ENCODE measurements around the gene PTPRF. TPM values are rescaled to one million over a fixed set of nuclear protein-coding genes. Genes with fewer than 3 reads are reported as not detected.

The PTPRF gene
- total RNA-seq: 1 to 10 TPM in 1 of 3 donors, under 1 TPM in 1, not detected in 1; 0.12 to 1.9 TPM
- 0.29 TPM for total RNA-seq (2013)

DNA sequence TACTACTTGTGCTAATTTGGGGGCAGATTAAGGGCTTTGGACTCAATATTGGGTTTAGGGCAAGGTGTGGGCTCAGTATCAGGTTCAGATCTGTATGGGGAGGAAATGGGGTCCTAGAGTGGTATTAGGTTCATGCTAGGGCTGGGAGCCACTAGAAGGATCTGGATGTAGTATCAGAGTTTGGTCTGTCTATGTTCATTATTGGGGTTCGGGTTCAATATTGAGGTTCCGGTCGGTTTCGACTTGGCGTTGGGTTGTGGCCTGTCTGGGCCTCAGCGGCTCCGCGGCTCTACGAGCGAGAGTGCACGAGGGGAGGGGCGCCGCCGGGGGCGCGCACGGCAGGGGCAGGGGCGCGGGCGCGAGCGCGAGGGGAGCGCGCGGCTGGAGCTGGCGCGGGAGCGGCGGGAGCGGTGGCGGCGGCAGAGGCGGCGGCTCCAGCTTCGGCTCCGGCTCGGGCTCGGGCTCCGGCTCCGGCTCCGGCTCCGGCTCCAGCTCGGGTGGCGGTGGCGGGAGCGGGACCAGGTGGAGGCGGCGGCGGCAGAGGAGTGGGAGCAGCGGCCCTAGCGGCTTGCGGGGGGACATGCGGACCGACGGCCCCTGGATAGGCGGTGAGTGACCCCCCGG lies at the start of gene PTPRF:
TSS of gene PTPRF (plus strand) at position 401 of the 624 bp plus-strand sequence. CDS start 14,193 bp downstream, outside the sequence.
- under 1% methylated on average over 58 of the region's 58 CpGs for WGBS (ENCODE audit: insufficient coverage)
- peak in 1 of 2 donors; percentile 47 for DNase-seq
- peak within 1 kb of the TSS in 1 of 2 donors; percentile 69 for H3K27ac Mint-ChIP-seq
- H3K4me3 Mint-ChIP-seq: peak within 1 kb of the TSS; percentile 93
- peaks cover 39 to 45% of the 10 kb centered on the region in 2 donors for H3K27me3 Mint-ChIP-seq (ENCODE audit: low read depth in 2 of 2)
- H3K4me1 Mint-ChIP-seq: peaks cover 15 to 32% of the 10 kb centered on the region in 2 donors
- Histone ChIP-seq H3K36me3 (ENCODE audit: control insufficient read depth, insufficient read depth, low read length) (no peaks in the 10 kb centered on the region), H3K27ac (ENCODE audit: low read length) (no peak within 1 kb of the TSS), H3K27me3 (ENCODE audit: control insufficient read depth, insufficient read depth, low read length) (peaks cover 20% of the 10 kb centered on the region), H3K9me3 (ENCODE audit: control insufficient read depth, insufficient read depth, low read length) (no peaks in the 10 kb centered on the region), H3K4me3 (ENCODE audit: low read length) (peak within 1 kb of the TSS; percentile 15), H3K4me1 (ENCODE audit: control insufficient read depth, insufficient read depth, low read length) (peaks cover 13% of the 10 kb centered on the region)
- intact Hi-C loops (cut with micrococcal nuclease): no loop called here
- H3K36me3 Mint-ChIP-seq: no peaks in the 10 kb centered on the region
- H3K9me3 Mint-ChIP-seq: no peaks in the 10 kb centered on the region
- ATAC-seq: peak; percentile 25 to 29 (median 27)
- TF ChIP-seq, protein P1, sequence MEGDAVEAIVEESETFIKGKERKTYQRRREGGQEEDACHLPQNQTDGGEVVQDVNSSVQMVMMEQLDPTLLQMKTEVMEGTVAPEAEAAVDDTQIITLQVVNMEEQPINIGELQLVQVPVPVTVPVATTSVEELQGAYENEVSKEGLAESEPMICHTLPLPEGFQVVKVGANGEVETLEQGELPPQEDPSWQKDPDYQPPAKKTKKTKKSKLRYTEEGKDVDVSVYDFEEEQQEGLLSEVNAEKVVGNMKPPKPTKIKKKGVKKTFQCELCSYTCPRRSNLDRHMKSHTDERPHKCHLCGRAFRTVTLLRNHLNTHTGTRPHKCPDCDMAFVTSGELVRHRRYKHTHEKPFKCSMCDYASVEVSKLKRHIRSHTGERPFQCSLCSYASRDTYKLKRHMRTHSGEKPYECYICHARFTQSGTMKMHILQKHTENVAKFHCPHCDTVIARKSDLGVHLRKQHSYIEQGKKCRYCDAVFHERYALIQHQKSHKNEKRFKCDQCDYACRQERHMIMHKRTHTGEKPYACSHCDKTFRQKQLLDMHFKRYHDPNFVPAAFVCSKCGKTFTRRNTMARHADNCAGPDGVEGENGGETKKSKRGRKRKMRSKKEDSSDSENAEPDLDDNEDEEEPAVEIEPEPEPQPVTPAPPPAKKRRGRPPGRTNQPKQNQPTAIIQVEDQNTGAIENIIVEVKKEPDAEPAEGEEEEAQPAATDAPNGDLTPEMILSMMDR (IDR thresholded peaks at IDR 0.05): no peak

DNA sequence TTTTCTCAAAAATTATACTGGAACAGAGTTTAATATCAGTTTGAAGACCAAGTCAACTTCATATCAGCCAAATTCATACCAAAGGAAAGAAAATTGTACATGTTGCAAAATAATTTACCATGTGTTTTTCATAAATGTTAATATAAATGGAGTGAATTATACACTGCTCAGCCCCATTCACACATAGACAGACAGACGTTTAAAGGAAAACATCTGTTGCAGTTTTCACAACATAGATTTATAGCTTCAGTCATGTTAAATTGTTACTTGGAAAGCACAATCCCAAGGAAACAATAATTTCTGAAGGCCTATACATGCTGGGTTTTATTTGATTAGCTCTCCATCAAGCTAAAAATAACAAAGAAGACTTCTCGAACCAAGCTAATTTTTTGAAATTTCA lies 49.2 kb upstream of the PTPRF start:
- H3K4me1 Mint-ChIP-seq: peaks cover 5 to 6% of the 10 kb centered on the region in 2 donors
- no peaks in the 10 kb centered on the region for H3K9me3 Mint-ChIP-seq
- DNase-seq (no peak), ATAC-seq (no peak)
- Histone ChIP-seq H3K4me3 (ENCODE audit: low read length) (no peak overlapping the region), H3K36me3 (ENCODE audit: control insufficient read depth, insufficient read depth, low read length) (no peaks in the 10 kb centered on the region), H3K4me1 (ENCODE audit: control insufficient read depth, insufficient read depth, low read length) (peaks cover 4% of the 10 kb centered on the region), H3K27me3 (ENCODE audit: control insufficient read depth, insufficient read depth, low read length) (no peaks in the 10 kb centered on the region), H3K9me3 (ENCODE audit: control insufficient read depth, insufficient read depth, low read length) (no peaks in the 10 kb centered on the region), H3K27ac (ENCODE audit: low read length) (no peak overlapping the region)
- WGBS (ENCODE audit: insufficient coverage): no CpG with 5 or more reads among the region's 2 CpGs
- no peak overlapping the region for H3K4me3 Mint-ChIP-seq
- H3K27ac Mint-ChIP-seq: no peak overlapping the region
- intact Hi-C loops (cut with micrococcal nuclease): no loop called here
- TF ChIP-seq, protein P1 (IDR thresholded peaks at IDR 0.05): no peak
- no peaks in the 10 kb centered on the region for H3K36me3 Mint-ChIP-seq
- peaks cover 5 to 8% of the 10 kb centered on the region in 2 donors for H3K27me3 Mint-ChIP-seq (ENCODE audit: low read depth in 2 of 2)

DNA sequence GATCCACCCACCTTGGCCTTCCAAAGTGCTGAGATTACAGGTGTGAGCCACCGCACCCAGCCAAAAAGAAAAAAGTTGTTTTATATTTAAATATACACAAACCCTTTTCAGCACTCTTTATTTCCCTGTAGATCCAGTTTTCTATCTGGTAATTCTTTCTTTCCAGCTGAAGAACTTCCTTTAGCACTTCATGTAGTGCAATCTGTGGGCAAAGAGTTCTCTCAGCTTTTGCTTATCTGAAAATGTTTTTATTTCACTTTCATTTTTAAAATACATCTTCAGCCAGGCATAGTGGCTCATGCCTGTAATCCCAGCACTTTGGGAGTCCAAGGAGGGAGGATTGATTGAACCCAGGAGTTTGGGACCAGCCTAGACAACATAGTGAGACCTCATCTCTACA lies 48.5 kb upstream of the PTPRF start:
- Mint-ChIP-seq H3K4me1 (peaks cover 5 to 6% of the 10 kb centered on the region in 2 donors), H3K4me3 (no peak overlapping the region), H3K27ac (peak overlapping the region in 1 of 2 donors; percentile 46), H3K36me3 (no peaks in the 10 kb centered on the region), H3K27me3 (ENCODE audit: low read depth in 2 of 2) (peaks cover 5 to 8% of the 10 kb centered on the region in 2 donors), H3K9me3 (no peaks in the 10 kb centered on the region)
- TF ChIP-seq, protein P1 (IDR thresholded peaks at IDR 0.05): no peak
- H3K27me3 ChIP-seq (ENCODE audit: control insufficient read depth, insufficient read depth, low read length): no peaks in the 10 kb centered on the region
- DNase-seq: no peak
- peaks cover 4% of the 10 kb centered on the region for H3K4me1 ChIP-seq (ENCODE audit: control insufficient read depth, insufficient read depth, low read length)
- no peak overlapping the region for H3K27ac ChIP-seq (ENCODE audit: low read length)
- ATAC-seq: no peak
- no peaks in the 10 kb centered on the region for H3K36me3 ChIP-seq (ENCODE audit: control insufficient read depth, insufficient read depth, low read length)
- no peak overlapping the region for H3K4me3 ChIP-seq (ENCODE audit: low read length)
- intact Hi-C loops (cut with micrococcal nuclease): no loop called here
- H3K9me3 ChIP-seq (ENCODE audit: control insufficient read depth, insufficient read depth, low read length): no peaks in the 10 kb centered on the region
- WGBS (ENCODE audit: insufficient coverage): no CpG with 5 or more reads among the region's 1 CpG

DNA sequence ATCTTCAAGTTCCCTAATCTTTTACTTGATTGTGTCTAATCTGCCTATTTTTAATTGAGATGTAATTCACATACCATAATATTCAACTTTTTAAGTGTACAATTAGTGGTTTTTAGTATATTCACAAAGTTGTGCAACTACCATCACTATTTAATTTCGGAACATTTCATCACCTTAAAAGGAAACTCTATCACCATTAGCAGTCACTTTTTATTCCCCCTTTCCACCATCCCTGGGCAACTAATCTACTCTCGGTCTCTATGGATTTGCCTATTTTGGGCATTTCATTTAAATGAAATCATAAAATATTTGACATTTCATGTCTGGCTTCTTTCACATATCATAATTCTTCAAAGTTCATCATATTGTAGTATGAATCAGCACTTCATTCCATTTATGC lies 46.3 kb upstream of the PTPRF start:
- TF ChIP-seq, protein P1 (IDR thresholded peaks at IDR 0.05): no peak
- Mint-ChIP-seq H3K36me3 (peaks cover 7% of the 10 kb centered on the region), H3K27ac (no peak overlapping the region), H3K27me3 (ENCODE audit: low read depth in 2 of 2) (peaks cover 5% of the 10 kb centered on the region in 2 donors), H3K4me3 (no peak overlapping the region), H3K4me1 (peaks cover 5 to 6% of the 10 kb centered on the region in 2 donors), H3K9me3 (no peaks in the 10 kb centered on the region)
- intact Hi-C loops (cut with micrococcal nuclease): no loop called here
- ATAC-seq (no peak), DNase-seq (no peak)
- H3K4me3 ChIP-seq (ENCODE audit: low read length): no peak overlapping the region
- H3K27ac ChIP-seq (ENCODE audit: low read length): no peak overlapping the region
- WGBS (ENCODE audit: insufficient coverage): 90% methylated on average over 2 of the region's 2 CpGs
- H3K9me3 ChIP-seq (ENCODE audit: control insufficient read depth, insufficient read depth, low read length): no peaks in the 10 kb centered on the region
- no peaks in the 10 kb centered on the region for H3K27me3 ChIP-seq (ENCODE audit: control insufficient read depth, insufficient read depth, low read length)
- peaks cover 4% of the 10 kb centered on the region for H3K4me1 ChIP-seq (ENCODE audit: control insufficient read depth, insufficient read depth, low read length)
- no peaks in the 10 kb centered on the region for H3K36me3 ChIP-seq (ENCODE audit: control insufficient read depth, insufficient read depth, low read length)
